Trophoblast cell (in vitro differentiated cells and primary cell): ENCODE measurements around the gene SLC10A1.
A peak's percentile ranks its signal among the peaks of the same experiment; 100 is the strongest.
"Not testable (repeated sequence)": the region's sequence is repeated elsewhere in the genome, so short reads cannot be mapped to it uniquely, and the experiment has no call there.

ENCODE experiments used
- DNase-seq, 2 donors: peaks; one replicate each; pipeline ENCODE4 v3.0.0-alpha.2; 2016
- H2AFZ ChIP-seq: 2 replicates; pipeline ENCODE4 v1.6.1; 2013; ENCODE audit warnings: low read length, moderate library complexity, mild to moderate bottlenecking; ENCODE audit not compliant: insufficient read depth, poor library complexity
- H2AK5ac ChIP-seq: 2 replicates; pipeline ENCODE4 v1.6.1; 2013; ENCODE audit warnings: mild to moderate bottlenecking, low read length
- H2BK120ac ChIP-seq: 2 replicates; pipeline ENCODE4 v1.6.1; 2013; ENCODE audit warnings: low read length, mild to moderate bottlenecking, moderate library complexity; ENCODE audit not compliant: insufficient read depth, poor library complexity
- H2BK12ac ChIP-seq: 2 replicates; pipeline ENCODE4 v1.6.1; 2013; ENCODE audit warnings: mild to moderate bottlenecking, low read length, moderate library complexity
- H2BK5ac ChIP-seq: 2 replicates; pipeline ENCODE4 v1.6.1; 2013; ENCODE audit warnings: low read length, low read depth, moderate library complexity, mild to moderate bottlenecking; ENCODE audit not compliant: poor library complexity
- H3K14ac ChIP-seq: 2 replicates; pipeline ENCODE4 v1.6.1; 2013; ENCODE audit warnings: mild to moderate bottlenecking, low read length
- H3K18ac ChIP-seq: 2 replicates; pipeline ENCODE4 v1.6.1; 2013; ENCODE audit warnings: mild to moderate bottlenecking, low read length
- H3K23ac ChIP-seq: 2 replicates; pipeline ENCODE4 v1.6.1; 2013; ENCODE audit warnings: low read length
- H3K27ac ChIP-seq: 2 replicates; pipeline ENCODE4 v1.5.1; 2013; ENCODE audit warnings: low read depth, mild to moderate bottlenecking, inconsistent platforms, low read length, moderate library complexity
- H3K27me3 ChIP-seq: 2 replicates; pipeline ENCODE4 v1.6.1; 2013; ENCODE audit warnings: inconsistent platforms, mild to moderate bottlenecking, low read length, moderate library complexity; ENCODE audit not compliant: insufficient read depth
- H3K36me3 ChIP-seq, 2 experiments: 1 replicate in 1 of 2; 2 replicates in 1 of 2; pipeline ENCODE4 v1.6.1; 2013; ENCODE audit warnings: low read length in 2 of 2, mild to moderate bottlenecking in 2 of 2, moderate library complexity in 1 of 2; ENCODE audit not compliant: insufficient read depth in 2 of 2, control insufficient read depth in 1 of 2
- H3K4ac ChIP-seq: 2 replicates; pipeline ENCODE4 v1.6.1; 2013; ENCODE audit warnings: low read depth, mild to moderate bottlenecking, low read length, moderate library complexity
- H3K4me1 ChIP-seq, 2 experiments: 1 replicate in 1 of 2; 2 replicates in 1 of 2; pipeline ENCODE4 v1.6.1; 2013; ENCODE audit warnings: low read length in 2 of 2, mild to moderate bottlenecking in 2 of 2, moderate library complexity in 1 of 2; ENCODE audit not compliant: insufficient read depth in 2 of 2, control insufficient read depth in 1 of 2
- H3K4me2 ChIP-seq: 2 replicates; pipeline ENCODE4 v1.6.1; 2013; ENCODE audit warnings: inconsistent platforms, mild to moderate bottlenecking, low read length, moderate library complexity
- H3K4me3 ChIP-seq: 2 replicates; pipeline ENCODE4 v1.5.1; 2013; ENCODE audit warnings: mild to moderate bottlenecking, low read depth, low read length, inconsistent platforms
- H3K79me1 ChIP-seq: one replicate; pipeline ENCODE4 v1.6.1; 2013; ENCODE audit warnings: low read length
- H3K79me2 ChIP-seq: 2 replicates; pipeline ENCODE4 v1.6.1; 2013; ENCODE audit warnings: low read length, mild to moderate bottlenecking; ENCODE audit not compliant: control insufficient read depth, insufficient read depth, poor library complexity
- H3K9ac ChIP-seq: 2 replicates; pipeline ENCODE4 v1.6.1; 2013; ENCODE audit warnings: mild to moderate bottlenecking, low read length
- H3K9me3 ChIP-seq: 2 replicates; pipeline ENCODE4 v1.6.1; 2013; ENCODE audit warnings: low read depth, mild to moderate bottlenecking, control low read depth, inconsistent platforms, low read length; ENCODE audit not compliant: insufficient read depth
- H4K12ac ChIP-seq: 2 replicates; pipeline ENCODE4 v1.6.1; 2013; ENCODE audit warnings: low read depth, mild to moderate bottlenecking, low read length, moderate library complexity
- H4K8ac ChIP-seq: 2 replicates; pipeline ENCODE4 v1.6.1; 2013; ENCODE audit warnings: low read depth, mild to moderate bottlenecking, low read length, moderate library complexity
- H4K91ac ChIP-seq: one replicate; pipeline ENCODE4 v1.6.1; 2013; ENCODE audit warnings: low read depth, mild to moderate bottlenecking, low read length, moderate library complexity
- WGBS: extraction: QIAGEN DNeasy Blood & Tissue Kit; methylation state at CpG from one replicate; pipeline ENCODE4 v1.1.7; 2013; ENCODE audit warnings: missing lambda C conversion rate; ENCODE audit not compliant: insufficient read length, insufficient coverage; ENCODE audit errors: extremely low coverage; 5-methylcytosine and 5-hydroxymethylcytosine counted together

SLC10A1 gene

DNA sequence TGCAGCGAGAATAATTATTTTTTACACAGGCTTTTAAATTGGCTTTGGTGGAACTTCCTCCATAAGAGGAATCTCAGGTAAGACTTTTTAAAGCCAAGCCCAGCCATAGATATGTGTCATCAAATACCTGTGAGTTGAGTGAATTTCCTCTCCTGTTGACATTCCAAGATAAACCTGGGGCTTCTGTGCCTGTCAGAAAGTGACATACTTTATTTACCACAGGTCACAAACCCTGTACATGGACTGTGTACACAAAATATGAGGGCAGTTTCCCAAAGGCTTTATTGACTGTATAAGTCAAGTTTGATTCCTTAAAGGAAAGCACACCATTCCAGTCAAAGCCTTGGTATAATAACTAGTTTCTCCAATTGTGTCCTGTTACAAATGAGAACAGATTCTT is 56.0 kb downstream of the SLC10A1 start:
- no peaks in the 10 kb centered on the region for H3K9me3 ChIP-seq
- H3K4ac ChIP-seq: no peak overlapping the region
- no peak overlapping the region for H3K23ac ChIP-seq
- no peak overlapping the region for H3K27ac ChIP-seq
- WGBS: no CpG with 5 or more reads among the region's 1 CpG
- no peak overlapping the region for H4K91ac ChIP-seq
- peak; percentile 58 to 74 for DNase-seq
- H3K14ac ChIP-seq: no peak overlapping the region
- H3K27me3 ChIP-seq: no peaks in the 10 kb centered on the region
- H4K8ac ChIP-seq: no peak overlapping the region
- H2BK12ac ChIP-seq: no peak overlapping the region
- H2BK120ac ChIP-seq: no peak overlapping the region
- H3K4me1 ChIP-seq: no peaks in the 10 kb centered on the region
- no peaks in the 10 kb centered on the region for H3K79me2 ChIP-seq
- no peaks in the 10 kb centered on the region for H3K79me1 ChIP-seq
- H2BK5ac ChIP-seq: no peak overlapping the region
- H3K4me2 ChIP-seq: no peak overlapping the region
- H2AK5ac ChIP-seq: no peak overlapping the region
- H3K4me3 ChIP-seq: no peak overlapping the region
- H3K36me3 ChIP-seq: peaks cover 0 to 2% of the 10 kb centered on the region in 2 experiments
- H2AFZ ChIP-seq: no peak overlapping the region
- no peak overlapping the region for H3K9ac ChIP-seq
- no peak overlapping the region for H4K12ac ChIP-seq
- H3K18ac ChIP-seq: no peak overlapping the region

DNA sequence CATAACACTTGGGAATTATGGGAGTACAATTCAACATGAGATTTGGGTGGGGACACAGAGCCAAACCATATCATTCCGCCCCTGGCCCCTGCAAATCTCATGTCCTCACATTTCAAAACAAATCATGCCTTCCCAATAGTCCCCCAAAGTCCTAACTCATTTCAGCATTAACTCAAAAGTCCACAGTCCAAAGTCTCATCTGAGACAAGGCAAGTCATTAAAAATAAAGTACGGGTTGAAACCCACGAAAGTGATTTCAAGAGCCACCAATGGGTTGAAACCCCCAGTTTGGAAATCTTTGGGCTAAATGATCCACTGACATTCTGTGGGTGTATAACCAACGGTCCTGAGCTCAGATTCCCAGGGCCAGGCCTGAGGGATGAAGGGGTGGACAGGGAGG is 60.6 kb downstream of the SLC10A1 start:
- not testable (repeated sequence) for H4K8ac ChIP-seq, H2BK5ac ChIP-seq, H3K36me3 ChIP-seq, H2BK12ac ChIP-seq, H2AK5ac ChIP-seq, H2AFZ ChIP-seq, H3K79me1 ChIP-seq, H3K14ac ChIP-seq, H3K9me3 ChIP-seq, H4K91ac ChIP-seq, H4K12ac ChIP-seq, H3K4me2 ChIP-seq, H3K79me2 ChIP-seq, H3K27me3 ChIP-seq, H3K18ac ChIP-seq, H3K23ac ChIP-seq, DNase-seq, H3K4me3 ChIP-seq, H2BK120ac ChIP-seq, H3K4ac ChIP-seq, H3K4me1 ChIP-seq, H3K27ac ChIP-seq
- peak overlapping the region; percentile 7 for H3K9ac ChIP-seq
- no CpG with 5 or more reads among the region's 4 CpGs for WGBS

DNA sequence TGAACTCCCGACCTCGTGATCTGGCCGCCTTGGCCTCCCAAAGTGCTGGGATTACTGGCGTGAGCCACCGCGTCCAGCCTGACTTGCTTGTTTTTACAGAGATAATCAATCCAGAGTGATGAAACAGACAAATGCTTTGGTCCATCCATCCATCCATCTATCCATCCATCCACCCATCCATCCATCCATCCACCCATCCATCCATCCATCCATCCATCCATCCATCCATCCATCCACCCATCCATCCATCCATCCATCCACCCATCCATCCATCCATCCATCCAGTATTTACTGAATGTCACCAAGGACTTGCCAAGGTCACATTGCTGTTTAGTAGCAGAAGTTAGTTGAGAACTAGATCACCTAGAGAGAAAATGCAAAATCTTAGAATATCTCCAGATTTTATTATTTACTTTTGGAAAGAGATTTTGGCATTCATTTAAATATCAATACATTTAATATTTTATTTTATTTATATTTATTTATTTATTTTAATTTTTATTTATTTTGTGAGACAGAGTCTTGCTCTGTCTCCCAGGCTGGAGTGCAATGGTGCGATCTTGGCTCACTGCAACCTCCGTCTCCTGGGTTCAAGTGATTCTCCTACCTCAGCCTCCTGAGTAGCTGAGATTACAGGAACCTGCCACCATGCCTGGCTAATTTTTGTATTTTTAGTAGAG is 65.0 kb downstream of the SLC10A1 start:
- WGBS: no CpG with 5 or more reads among the region's 8 CpGs
- H3K27ac ChIP-seq: not testable (repeated sequence)

DNA sequence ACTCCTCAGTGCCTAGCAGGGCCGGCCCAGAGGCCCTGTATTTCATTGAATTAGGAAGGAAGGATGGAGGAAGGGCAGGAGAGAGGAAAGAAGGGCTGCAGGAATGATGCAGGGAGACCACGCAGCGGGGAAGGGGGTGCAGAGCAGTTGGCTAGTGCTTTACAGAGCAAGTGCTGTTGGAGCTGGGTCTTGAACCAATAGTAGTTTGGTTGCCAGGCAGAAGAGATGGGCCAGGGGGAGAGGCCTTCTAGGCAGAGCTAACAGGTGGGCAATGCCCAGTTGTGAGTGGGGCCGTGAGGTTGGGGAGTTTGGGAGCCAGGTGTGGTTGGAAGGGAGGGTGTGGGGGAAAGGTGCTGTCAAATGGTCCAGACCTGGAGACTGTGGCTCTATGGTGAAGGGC is 69.2 kb downstream of the SLC10A1 start:
- no peak overlapping the region for H3K4me3 ChIP-seq
- H3K4me1 ChIP-seq: peaks cover 0 to 2% of the 10 kb centered on the region in 2 experiments
- no peaks in the 10 kb centered on the region for H3K9me3 ChIP-seq
- H3K14ac ChIP-seq: no peak overlapping the region
- H4K12ac ChIP-seq: no peak overlapping the region
- no peak overlapping the region for H2AK5ac ChIP-seq
- no peak overlapping the region for H2BK12ac ChIP-seq
- H3K9ac ChIP-seq: no peak overlapping the region
- H4K91ac ChIP-seq: no peak overlapping the region
- no peak overlapping the region for H3K4me2 ChIP-seq
- H3K79me1 ChIP-seq: no peaks in the 10 kb centered on the region
- H2BK120ac ChIP-seq: no peak overlapping the region
- DNase-seq: no peak
- no peak overlapping the region for H3K23ac ChIP-seq
- no peak overlapping the region for H3K27ac ChIP-seq
- no peaks in the 10 kb centered on the region for H3K36me3 ChIP-seq
- H4K8ac ChIP-seq: no peak overlapping the region
- H2AFZ ChIP-seq: no peak overlapping the region
- H3K18ac ChIP-seq: no peak overlapping the region
- H3K79me2 ChIP-seq: no peaks in the 10 kb centered on the region
- no peaks in the 10 kb centered on the region for H3K27me3 ChIP-seq
- no peak overlapping the region for H3K4ac ChIP-seq
- no CpG with 5 or more reads among the region's 4 CpGs for WGBS
- no peak overlapping the region for H2BK5ac ChIP-seq

More for the DNA sequence above, 65.0 kb downstream of the SLC10A1 start:
- H3K4me3 ChIP-seq, H3K79me2 ChIP-seq, H3K27me3 ChIP-seq, H3K36me3 ChIP-seq, H3K9ac ChIP-seq, H3K4me2 ChIP-seq, H3K9me3 ChIP-seq, H2AK5ac ChIP-seq, H4K12ac ChIP-seq, H2BK120ac ChIP-seq, H3K18ac ChIP-seq, H3K4ac ChIP-seq, DNase-seq, H2BK12ac ChIP-seq, H3K14ac ChIP-seq, H3K23ac ChIP-seq, H2AFZ ChIP-seq, H4K8ac ChIP-seq, H3K79me1 ChIP-seq, H4K91ac ChIP-seq, H3K4me1 ChIP-seq, H2BK5ac ChIP-seq: not testable (repeated sequence)
